ENCODE results near the gene NXF2B. TPM values are rescaled to one million over a fixed set of nuclear protein-coding genes. Genes with fewer than 3 reads are reported as not detected.
A peak's percentile ranks its signal among the peaks of the same experiment; 100 is the strongest.
"Not testable (repeated sequence)": the region's sequence is repeated elsewhere in the genome, so short reads cannot be mapped to it uniquely, and the experiment has no call there.

The NXF2B gene, protein sequence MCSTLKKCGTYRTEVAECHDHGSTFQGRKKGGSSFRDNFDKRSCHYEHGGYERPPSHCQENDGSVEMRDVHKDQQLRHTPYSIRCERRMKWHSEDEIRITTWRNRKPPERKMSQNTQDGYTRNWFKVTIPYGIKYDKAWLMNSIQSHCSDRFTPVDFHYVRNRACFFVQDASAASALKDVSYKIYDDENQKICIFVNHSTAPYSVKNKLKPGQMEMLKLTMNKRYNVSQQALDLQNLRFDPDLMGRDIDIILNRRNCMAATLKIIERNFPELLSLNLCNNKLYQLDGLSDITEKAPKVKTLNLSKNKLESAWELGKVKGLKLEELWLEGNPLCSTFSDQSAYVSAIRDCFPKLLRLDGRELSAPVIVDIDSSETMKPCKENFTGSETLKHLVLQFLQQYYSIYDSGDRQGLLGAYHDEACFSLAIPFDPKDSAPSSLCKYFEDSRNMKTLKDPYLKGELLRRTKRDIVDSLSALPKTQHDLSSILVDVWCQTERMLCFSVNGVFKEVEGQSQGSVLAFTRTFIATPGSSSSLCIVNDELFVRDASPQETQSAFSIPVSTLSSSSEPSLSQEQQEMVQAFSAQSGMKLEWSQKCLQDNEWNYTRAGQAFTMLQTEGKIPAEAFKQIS
- 1 to 10 TPM in 2 of 4 donors, under 1 TPM in 2; 0.53 to 2.8 (median 1.0) TPM for polyA plus RNA-seq (ENCODE audit: insufficient read length in 4 of 4)

DNA sequence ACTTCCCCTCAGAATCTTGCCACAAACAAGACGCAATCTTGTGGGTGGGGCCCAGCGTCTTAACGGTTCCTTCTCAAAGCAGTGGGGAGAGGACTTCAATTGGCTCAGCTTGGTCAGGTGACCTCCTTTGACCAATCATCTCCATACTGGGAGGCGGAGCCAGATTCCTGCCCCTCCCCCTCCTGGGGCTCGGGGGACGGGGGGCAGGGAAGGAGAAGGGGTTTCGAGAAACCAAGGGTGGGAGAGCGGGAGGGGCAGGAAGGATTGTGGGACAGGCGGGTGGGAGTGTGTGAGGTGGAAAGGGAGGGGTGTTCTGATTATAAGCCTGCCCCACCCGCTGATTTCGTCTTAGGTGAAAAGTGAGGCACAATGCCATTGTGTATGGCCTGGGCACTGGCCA, at the start of gene NXF2B:
NXF2B (minus strand) TSS at position 101 of the 400 bp plus-strand sequence. CDS start 59,972 bp downstream, outside the sequence.
- DNase-seq (ENCODE audit: low read depth in 4 of 4, low spot score in 3 of 4), result not testable (repeated sequence)

GRCh38 chrX:102478765-102479164, 39.0 kb upstream of the NXF2B start:
- not testable (repeated sequence) for DNase-seq (ENCODE audit: low read depth in 4 of 4, low spot score in 3 of 4)

- not testable (repeated sequence) for DNase-seq (ENCODE audit: low read depth in 4 of 4, low spot score in 3 of 4)
These were observed 32.0 kb upstream of the NXF2B start, which contains the start of gene TCP11X2 for GRCh38 chrX:102471762-102472220. TCP11X2 (minus strand) TSS chrX:102471812.

DNA sequence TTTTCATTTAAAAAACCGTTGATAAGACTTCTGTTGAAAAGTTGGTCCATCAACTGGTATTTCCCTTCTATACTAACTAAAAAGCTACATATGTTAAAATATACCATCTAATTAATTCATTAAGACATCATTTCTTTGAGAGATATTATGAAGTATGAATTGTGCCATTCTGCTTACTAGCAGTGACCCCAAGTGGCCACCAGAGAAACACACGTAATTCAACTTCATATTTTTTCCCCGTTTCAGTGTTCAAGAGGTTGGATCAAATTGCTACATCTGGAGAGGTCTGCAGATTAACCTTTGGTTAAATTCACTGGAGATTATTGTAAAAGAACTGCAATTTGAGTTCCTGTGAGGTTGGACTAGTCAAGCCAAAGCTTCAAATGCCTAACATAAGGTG, 30.4 kb upstream of the NXF2B start:
- not testable (repeated sequence) for DNase-seq (ENCODE audit: low read depth in 4 of 4, low spot score in 3 of 4)

GRCh38 chrX:102458615-102459014, 18.8 kb upstream of the NXF2B start:
- not testable (repeated sequence) for DNase-seq (ENCODE audit: low read depth in 4 of 4, low spot score in 3 of 4)

- DNase-seq (ENCODE audit: low read depth in 4 of 4, low spot score in 3 of 4), result not testable (repeated sequence)
These were observed 25.3 kb downstream of the NXF2B start for GRCh38 chrX:102414493-102414892.

DNA sequence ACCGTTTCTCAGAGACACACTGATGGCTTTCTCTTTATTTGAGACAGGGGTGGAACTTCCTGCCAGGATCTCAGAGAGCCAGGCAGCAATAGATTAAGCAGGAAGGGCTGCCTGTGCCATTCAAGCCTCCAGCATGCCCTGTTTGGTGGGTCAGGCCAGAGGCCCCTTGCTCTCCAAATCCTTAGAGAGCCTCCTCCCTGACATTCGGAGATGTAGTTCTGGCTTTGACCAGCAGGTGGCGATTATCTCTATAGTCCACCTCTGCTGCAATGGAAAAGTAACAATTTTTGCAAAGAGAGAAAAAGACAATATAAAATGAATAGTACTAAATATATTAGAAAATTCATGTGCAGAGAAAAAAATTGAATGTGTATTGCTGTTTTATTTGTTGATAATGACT, 93.9 kb downstream of the NXF2B start:
- peak in 1 of 4 donors; percentile 0 for DNase-seq (ENCODE audit: low read depth in 4 of 4, low spot score in 3 of 4)

GRCh38 chrX:102341867-102342266, 97.9 kb downstream of the NXF2B start:
- no peak for DNase-seq (ENCODE audit: low read depth in 4 of 4, low spot score in 3 of 4)

- no peak for DNase-seq (ENCODE audit: low read depth in 4 of 4, low spot score in 3 of 4)
These were observed 100.2 kb downstream of the NXF2B start for GRCh38 chrX:102339312-102340298.

DNA sequence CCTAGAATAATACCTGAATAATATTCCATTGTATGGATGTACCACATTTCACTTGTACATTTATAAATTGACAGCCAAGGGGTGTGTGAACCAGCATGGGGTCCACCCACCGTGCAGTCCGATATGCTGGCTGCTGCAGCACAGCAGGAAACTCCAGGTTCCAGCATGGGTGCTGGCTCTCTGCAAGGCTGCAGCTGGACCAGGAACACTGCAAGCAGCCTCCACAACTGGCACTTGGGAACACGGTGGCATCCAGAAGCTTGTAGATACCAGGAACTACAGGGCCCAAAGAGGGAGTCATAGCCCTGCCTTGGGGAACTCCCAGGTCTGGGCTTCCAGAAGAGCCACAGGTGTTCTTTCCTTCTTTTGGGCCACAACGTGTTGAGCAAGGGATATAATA, 101.6 kb downstream of the NXF2B start:
- DNase-seq (ENCODE audit: low read depth in 4 of 4, low spot score in 3 of 4), result no peak

Other genes starting within 250 kb of the NXF2B start
- not detected for gene TCP11X1, start 224.7 kb downstream of the NXF2B start, polyA plus RNA-seq (ENCODE audit: insufficient read length in 4 of 4)
- gene NXF2, start 192.8 kb downstream of the NXF2B start, polyA plus RNA-seq (ENCODE audit: insufficient read length in 4 of 4), result under 1 TPM in 3 of 4 donors, not detected in 1; 0.10 to 0.34 (median 0.14) TPM
- 1 to 10 TPM in 3 of 4 donors, under 1 TPM in 1; 0.91 to 2.0 (median 1.5) TPM for gene TCP11X2, start 31.8 kb upstream of the NXF2B start, polyA plus RNA-seq (ENCODE audit: insufficient read length in 4 of 4)
- gene TMSB15A, start 76.7 kb upstream of the NXF2B start, polyA plus RNA-seq (ENCODE audit: insufficient read length in 4 of 4), result 10 to 100 TPM; 55.8 to 76.1 (median 60.3) TPM
- gene ARMCX5, start 159.5 kb upstream of the NXF2B start, polyA plus RNA-seq (ENCODE audit: insufficient read length in 4 of 4), result 10 to 100 TPM; 13.7 to 17.5 (median 14.6) TPM
- gene GPRASP1, start 211.5 kb upstream of the NXF2B start, polyA plus RNA-seq (ENCODE audit: insufficient read length in 4 of 4), result 10 to 100 TPM; 11.8 to 22.7 (median 13.4) TPM

All from left renal pelvis (tissue), 4 donors.